Loucy (cell line): Measurements from ENCODE around the gene DLD.

Source experiments
- EZH2phosphoT487 ChIP-seq: fragments of 200-600 bp; IDR thresholded peaks from 2 replicates; pipeline ENCODE4 v1.6.1; 2018; ENCODE audit warnings: antibody characterized with exemption, mild to moderate bottlenecking, moderate library complexity, borderline replicate concordance
- TF ChIP-seq, protein P1 (sequence below): fragments of 200-600 bp; sonication (generic); conservative IDR thresholded peaks from 2 replicates; pipeline ENCODE4 v1.5.1; 2014; ENCODE audit warnings: mild to moderate bottlenecking, antibody characterized with exemption, low read length

DNA sequence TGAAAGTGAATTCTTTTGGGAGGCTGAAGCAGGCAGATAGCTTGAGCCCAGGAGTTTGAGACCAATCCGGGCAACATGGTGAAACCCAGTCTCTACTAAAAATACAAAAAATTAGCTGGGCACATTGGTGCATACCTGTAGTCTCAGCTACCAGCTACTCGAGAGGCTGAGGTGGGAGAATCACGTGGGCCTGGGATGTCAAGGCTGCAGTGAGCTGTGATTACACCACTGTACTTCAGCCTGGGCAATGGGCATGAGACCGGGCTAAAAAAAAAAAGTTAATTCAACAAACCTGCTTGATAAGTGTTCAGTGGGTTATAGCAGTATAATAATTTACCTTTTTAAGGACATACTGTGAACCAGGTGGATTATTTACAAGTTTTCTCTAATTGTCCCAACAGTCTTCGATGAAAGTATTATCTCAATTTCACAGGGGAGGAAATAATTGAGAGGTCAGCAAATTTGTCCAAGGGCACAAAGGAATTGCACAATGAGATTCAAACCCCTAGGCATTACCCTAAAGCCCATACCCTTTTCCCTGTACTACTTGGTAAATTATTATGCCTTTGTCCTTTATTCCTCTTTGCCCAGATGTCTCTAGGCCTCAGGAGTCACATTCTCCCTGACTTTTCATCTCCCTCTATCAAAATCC is 13.1 kb upstream of the DLD start:
- TF ChIP-seq, protein P1, sequence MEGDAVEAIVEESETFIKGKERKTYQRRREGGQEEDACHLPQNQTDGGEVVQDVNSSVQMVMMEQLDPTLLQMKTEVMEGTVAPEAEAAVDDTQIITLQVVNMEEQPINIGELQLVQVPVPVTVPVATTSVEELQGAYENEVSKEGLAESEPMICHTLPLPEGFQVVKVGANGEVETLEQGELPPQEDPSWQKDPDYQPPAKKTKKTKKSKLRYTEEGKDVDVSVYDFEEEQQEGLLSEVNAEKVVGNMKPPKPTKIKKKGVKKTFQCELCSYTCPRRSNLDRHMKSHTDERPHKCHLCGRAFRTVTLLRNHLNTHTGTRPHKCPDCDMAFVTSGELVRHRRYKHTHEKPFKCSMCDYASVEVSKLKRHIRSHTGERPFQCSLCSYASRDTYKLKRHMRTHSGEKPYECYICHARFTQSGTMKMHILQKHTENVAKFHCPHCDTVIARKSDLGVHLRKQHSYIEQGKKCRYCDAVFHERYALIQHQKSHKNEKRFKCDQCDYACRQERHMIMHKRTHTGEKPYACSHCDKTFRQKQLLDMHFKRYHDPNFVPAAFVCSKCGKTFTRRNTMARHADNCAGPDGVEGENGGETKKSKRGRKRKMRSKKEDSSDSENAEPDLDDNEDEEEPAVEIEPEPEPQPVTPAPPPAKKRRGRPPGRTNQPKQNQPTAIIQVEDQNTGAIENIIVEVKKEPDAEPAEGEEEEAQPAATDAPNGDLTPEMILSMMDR: no peak
- no peak for TF ChIP-seq EZH2phosphoT487
